GM04503 (cell line): Measurements from ENCODE around the gene CDCA7.
"Not testable (repeated sequence)": the region's sequence is repeated elsewhere in the genome, so short reads cannot be mapped to it uniquely, and the experiment has no call there.

ENCODE experiments used
- DNase-seq: peaks from one replicate; pipeline ENCODE4 v3.0.0-alpha.2; 2012; ENCODE audit warnings: low read depth

The CDCA7 gene

GRCh38 chr2:173404841-173405750 lies 50.4 kb downstream of the CDCA7 start:
- DNase-seq = no peak

- DNase-seq = no peak
Measured at GRCh38 chr2:173407176-173407575, 52.5 kb downstream of the CDCA7 start.

- no peak for DNase-seq
Measured at GRCh38 chr2:173407646-173408045, 53.0 kb downstream of the CDCA7 start.

DNA sequence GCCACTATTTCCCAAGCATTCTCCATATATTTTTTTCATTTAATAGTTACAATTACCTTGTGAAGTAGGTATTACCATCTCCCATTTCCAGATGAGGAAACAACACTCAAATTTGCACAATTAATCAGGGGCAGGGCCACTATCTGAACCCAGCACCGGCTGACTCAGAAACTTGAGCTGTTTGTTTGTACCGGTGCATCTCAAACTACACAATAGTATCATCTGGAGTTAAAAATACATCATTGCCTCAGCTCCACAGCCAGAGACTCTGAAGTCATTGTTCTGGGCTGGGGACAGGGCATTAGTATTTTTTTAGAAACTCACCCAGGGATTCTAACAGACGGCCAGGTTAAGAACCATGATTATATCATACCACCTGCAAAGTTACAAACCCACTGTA lies 55.9 kb downstream of the CDCA7 start:
- DNase-seq = no peak

GRCh38 chr2:173412628-173413027 lies 58.0 kb downstream of the CDCA7 start:
- DNase-seq = no peak

- DNase-seq = no peak
Measured at GRCh38 chr2:173414823-173415322, 60.2 kb downstream of the CDCA7 start.

DNA sequence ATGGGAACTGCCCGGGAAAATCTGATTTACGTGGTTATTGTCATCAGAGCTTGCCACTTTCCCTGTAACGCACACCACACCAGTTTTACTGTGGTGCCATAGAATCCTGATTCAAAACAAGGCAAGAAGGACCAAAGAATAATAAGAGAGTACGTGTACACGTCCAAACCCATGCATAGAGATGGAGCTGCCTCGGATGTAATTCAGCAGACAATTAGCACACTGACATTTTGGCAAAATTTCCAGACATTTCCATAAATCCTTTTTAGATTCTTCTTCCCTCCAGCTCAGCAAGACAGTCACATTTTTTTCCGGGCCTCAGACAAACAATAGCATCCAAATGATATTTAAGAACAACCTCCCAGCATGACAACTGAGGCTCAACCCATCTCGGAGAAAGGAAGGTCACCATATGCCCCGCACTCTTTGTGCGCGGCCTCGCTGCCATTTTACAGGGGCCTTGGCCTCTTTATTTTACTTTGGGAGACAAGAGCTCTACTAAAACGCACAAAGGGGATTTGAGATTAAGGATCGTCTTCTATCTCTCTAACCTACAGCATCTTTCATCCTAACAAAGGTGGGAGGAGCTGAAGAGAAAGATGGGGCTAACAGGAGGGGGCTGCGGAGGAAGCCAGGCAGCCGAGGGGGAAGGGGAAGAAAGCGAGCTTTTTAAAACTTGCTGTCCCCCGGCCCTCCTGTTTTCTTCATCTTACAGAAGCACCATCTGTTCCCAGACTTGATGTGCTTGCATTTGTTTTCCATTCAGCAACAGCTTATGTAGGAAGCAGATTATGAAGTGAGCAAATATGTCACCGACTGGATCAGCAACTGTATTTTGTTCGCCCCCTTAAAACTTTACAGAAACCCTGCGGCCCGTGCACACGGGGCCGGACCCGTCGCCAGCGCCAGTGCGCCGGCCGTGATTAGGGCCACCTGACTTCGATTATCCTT lies 61.0 kb downstream of the CDCA7 start:
- DNase-seq = no peak

DNA sequence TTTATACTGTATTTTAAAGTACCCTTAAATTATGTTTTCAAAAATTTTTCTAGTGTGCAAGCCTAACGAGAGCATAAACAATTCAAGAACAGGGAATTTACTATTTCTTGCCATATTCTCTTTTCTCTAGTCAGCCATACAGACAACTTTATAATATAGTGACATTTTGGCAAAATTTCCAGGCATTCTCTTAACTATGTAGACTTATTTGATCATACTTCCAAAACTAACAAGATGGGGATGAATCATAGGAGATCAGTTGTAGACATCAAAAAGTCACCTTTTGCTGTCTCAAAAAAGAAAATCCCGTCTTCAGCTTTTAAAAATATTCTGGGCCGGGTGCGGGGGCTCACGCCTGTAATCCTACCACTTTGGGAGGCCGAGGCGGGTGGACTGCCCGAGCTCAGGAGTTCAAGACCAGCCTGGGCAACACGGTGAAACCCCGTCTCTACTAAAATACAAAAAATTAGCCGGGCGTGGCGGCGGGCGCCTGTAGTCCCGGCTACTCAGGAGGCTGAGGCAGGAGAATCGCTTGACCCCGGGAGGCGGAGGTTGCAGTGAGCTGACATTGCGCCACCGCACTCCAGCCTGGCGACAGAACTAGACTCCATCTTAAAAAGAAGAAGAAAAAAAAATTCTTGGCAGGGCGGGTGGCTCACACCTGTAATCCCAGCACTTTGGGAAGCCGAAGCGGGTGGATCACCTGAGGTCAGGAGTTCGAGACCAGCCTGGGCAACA lies 61.9 kb downstream of the CDCA7 start:
- not testable (repeated sequence) for DNase-seq

DNA sequence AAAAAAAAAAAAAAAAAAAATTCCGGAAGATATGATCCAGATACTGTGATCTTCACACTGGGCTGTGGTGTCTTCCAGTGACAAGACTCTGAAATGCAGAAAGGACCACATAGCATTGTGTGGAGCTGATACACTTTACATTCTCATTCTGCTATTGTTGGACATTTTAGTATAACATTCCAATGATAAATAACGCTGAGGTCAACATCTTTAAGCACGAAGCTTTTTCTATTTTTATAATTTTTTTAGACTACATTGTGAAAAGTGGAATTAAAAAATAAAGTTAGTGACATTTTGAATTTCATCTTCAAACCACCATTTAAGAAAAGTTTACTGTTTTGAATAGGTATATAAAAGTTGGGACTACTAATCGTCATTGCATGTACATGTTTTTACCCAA lies 62.7 kb downstream of the CDCA7 start:
- no peak for DNase-seq

DNA sequence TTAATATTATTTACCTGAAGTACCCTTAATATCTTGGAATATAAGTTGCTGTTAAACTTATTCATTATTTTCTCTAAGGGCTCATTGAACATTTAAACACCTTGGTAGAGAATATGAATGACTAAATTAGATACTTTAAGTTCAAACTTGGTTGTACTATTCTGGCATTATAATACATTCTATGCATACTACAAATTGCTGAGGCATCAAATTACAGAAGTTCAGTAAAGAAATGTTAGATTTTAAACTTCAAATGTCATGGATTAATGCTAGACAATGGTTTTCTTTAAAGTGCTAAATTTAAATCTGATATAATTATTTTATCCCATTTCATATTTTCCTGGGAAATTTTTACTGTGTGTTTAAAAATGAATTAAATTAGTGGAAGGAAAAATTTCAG lies 63.1 kb downstream of the CDCA7 start:
- no peak for DNase-seq
